ENCODE measurements around the gene CNTNAP2. TPM values are rescaled to one million over a fixed set of nuclear protein-coding genes. Genes with fewer than 3 reads are reported as not detected.

Gene CNTNAP2
- polyA plus RNA-seq, 1 experiment: not detected

- no peak overlapping the region for H3K4me3 ChIP-seq (ENCODE audit: low read depth, low read length)
- no peaks in the 10 kb centered on the region for H3K36me3 ChIP-seq (ENCODE audit: control insufficient read depth, insufficient read depth, low read length)
- TF ChIP-seq CTCF (IDR thresholded peaks at IDR 0.05; ENCODE audit: insufficient read depth, low read depth, low read length): no peak
- POLR2A ChIA-PET: no interaction called here
- H3K27me3 ChIP-seq (ENCODE audit: control insufficient read depth, insufficient read depth, low read length): no peaks in the 10 kb centered on the region
- DNase-seq (ENCODE audit: low read depth): no peak
- CTCF ChIA-PET: no interaction called here
These were observed 1490.7 kb downstream of the CNTNAP2 start for GRCh38 chr7:147607157-147607800.

GRCh38 chr7:147611431-147611830 lies 1494.8 kb downstream of the CNTNAP2 start:
- Histone ChIP-seq H3K4me3 (ENCODE audit: low read depth, low read length) (no peak overlapping the region), H3K36me3 (ENCODE audit: control insufficient read depth, insufficient read depth, low read length) (no peaks in the 10 kb centered on the region), H3K27me3 (ENCODE audit: control insufficient read depth, insufficient read depth, low read length) (no peaks in the 10 kb centered on the region)
- no peak for TF ChIP-seq CTCF (IDR thresholded peaks at IDR 0.05; ENCODE audit: insufficient read depth, low read depth, low read length)
- CTCF ChIA-PET: no interaction called here
- POLR2A ChIA-PET: no interaction called here
- no peak for DNase-seq (ENCODE audit: low read depth)

- H3K36me3 ChIP-seq (ENCODE audit: control insufficient read depth, insufficient read depth, low read length): no peaks in the 10 kb centered on the region
- no peaks in the 10 kb centered on the region for H3K27me3 ChIP-seq (ENCODE audit: control insufficient read depth, insufficient read depth, low read length)
- POLR2A ChIA-PET: no interaction called here
- DNase-seq (ENCODE audit: low read depth): no peak
- CTCF ChIA-PET: interaction anchor here (0.7 kb wide), 1 partner anchor 39 kb away, joined by 4 read pairs; no protein-coding TSS in a partner anchor
- no peak for TF ChIP-seq CTCF (IDR thresholded peaks at IDR 0.05; ENCODE audit: insufficient read depth, low read depth, low read length)
- no peak overlapping the region for H3K4me3 ChIP-seq (ENCODE audit: low read depth, low read length)
These were observed 1518.7 kb downstream of the CNTNAP2 start for GRCh38 chr7:147635288-147635687.

- Histone ChIP-seq H3K4me3 (ENCODE audit: low read depth, low read length) (no peak overlapping the region), H3K27me3 (ENCODE audit: control insufficient read depth, insufficient read depth, low read length) (no peaks in the 10 kb centered on the region), H3K36me3 (ENCODE audit: control insufficient read depth, insufficient read depth, low read length) (no peaks in the 10 kb centered on the region)
- CTCF ChIA-PET: no interaction called here
- DNase-seq (ENCODE audit: low read depth): no peak
- POLR2A ChIA-PET: no interaction called here
- no peak for TF ChIP-seq CTCF (IDR thresholded peaks at IDR 0.05; ENCODE audit: insufficient read depth, low read depth, low read length)
These were observed 1520.0 kb downstream of the CNTNAP2 start for GRCh38 chr7:147636553-147636952.

- TF ChIP-seq CTCF (IDR thresholded peaks at IDR 0.05; ENCODE audit: insufficient read depth, low read depth, low read length): no peak
- no peak for DNase-seq (ENCODE audit: low read depth)
- H3K4me3 ChIP-seq (ENCODE audit: low read depth, low read length): no peak overlapping the region
- POLR2A ChIA-PET: no interaction called here
- H3K27me3 ChIP-seq (ENCODE audit: control insufficient read depth, insufficient read depth, low read length): no peaks in the 10 kb centered on the region
- CTCF ChIA-PET: no interaction called here
- no peaks in the 10 kb centered on the region for H3K36me3 ChIP-seq (ENCODE audit: control insufficient read depth, insufficient read depth, low read length)
These were observed 1522.0 kb downstream of the CNTNAP2 start for GRCh38 chr7:147638566-147638965.

All from BJ (cell line).